GM21737 (cell line): Measurements from ENCODE around the gene SRSF5.
"Not testable (repeated sequence)": the region's sequence is repeated elsewhere in the genome, so short reads cannot be mapped to it uniquely, and the experiment has no call there.

Experiments
- ATAC-seq: cut with Tn5 transposase; IDR thresholded peaks from one replicate; pipeline ENCODE4 v1.9.1; 2021; ENCODE audit warnings: mild to moderate bottlenecking, moderate library complexity; ENCODE audit not compliant: unreplicated experiment

The SRSF5 gene

GRCh38 chr14:69804902-69805301 lies 38.0 kb downstream of the SRSF5 start:
- ATAC-seq = no peak

GRCh38 chr14:69807192-69807591 lies 40.2 kb downstream of the SRSF5 start:
- no peak for ATAC-seq

GRCh38 chr14:69808919-69809808 lies 42.2 kb downstream of the SRSF5 start:
- ATAC-seq = no peak

GRCh38 chr14:69811227-69811867 lies 44.4 kb downstream of the SRSF5 start:
- no peak for ATAC-seq

GRCh38 chr14:69811868-69812252 lies 44.9 kb downstream of the SRSF5 start:
- ATAC-seq = no peak

GRCh38 chr14:69812711-69813110 lies 45.8 kb downstream of the SRSF5 start:
- no peak for ATAC-seq

GRCh38 chr14:69813346-69813745 lies 46.4 kb downstream of the SRSF5 start:
- ATAC-seq = not testable (repeated sequence)

- no peak for ATAC-seq
Measured at GRCh38 chr14:69814397-69814796, 47.5 kb downstream of the SRSF5 start.

- no peak for ATAC-seq
Measured at GRCh38 chr14:69815556-69815955, 48.6 kb downstream of the SRSF5 start.

- ATAC-seq = no peak
Measured at GRCh38 chr14:69816216-69816615, 49.3 kb downstream of the SRSF5 start.

- no peak for ATAC-seq
Measured at GRCh38 chr14:69818758-69819191, 51.8 kb downstream of the SRSF5 start.

- no peak for ATAC-seq
Measured at GRCh38 chr14:69819607-69820006, 52.7 kb downstream of the SRSF5 start.

GRCh38 chr14:69820991-69821390 lies 54.0 kb downstream of the SRSF5 start:
- no peak for ATAC-seq
